ENCODE data around the gene NCEH1.
"Not testable (repeated sequence)": the region's sequence is repeated elsewhere in the genome, so short reads cannot be mapped to it uniquely, and the experiment has no call there.

Gene NCEH1

GRCh38 chr3:172710664-172711453 lies at the start of gene NCEH1:
Gene NCEH1, minus strand, starts transcription at chr3:172711067. Its CDS starts 83 bp downstream, at chr3:172710984.
- peak; percentile 98 for DNase-seq

- DNase-seq: not testable (repeated sequence)
Measured at GRCh38 chr3:172760416-172760815, 49.5 kb upstream of the NCEH1 start.

- no peak for DNase-seq
Measured at GRCh38 chr3:172753125-172753524, 42.3 kb upstream of the NCEH1 start.

GRCh38 chr3:172752651-172753050 lies 41.8 kb upstream of the NCEH1 start:
- no peak for DNase-seq

GRCh38 chr3:172751175-172751704 lies 40.4 kb upstream of the NCEH1 start:
- peak; percentile 30 for DNase-seq

GRCh38 chr3:172750368-172751174 lies 39.7 kb upstream of the NCEH1 start, which contains the start of gene ECT2:
Gene ECT2, plus strand, starts transcription at chr3:172750726. Its CDS starts 3,805 bp downstream, at chr3:172754531.
- peak; percentile 100 for DNase-seq

- no peak for DNase-seq
Measured at GRCh38 chr3:172750069-172750367, 39.2 kb upstream of the NCEH1 start.

- peak; percentile 98 for DNase-seq
Measured at GRCh38 chr3:172749230-172749965, 38.5 kb upstream of the NCEH1 start.

GRCh38 chr3:172746475-172746874 lies 35.6 kb upstream of the NCEH1 start:
- DNase-seq: peak; percentile 6

GRCh38 chr3:172739462-172739861 lies 28.6 kb upstream of the NCEH1 start:
- no peak for DNase-seq

- no peak for DNase-seq
Measured at GRCh38 chr3:172735014-172735413, 24.1 kb upstream of the NCEH1 start.

GRCh38 chr3:172726380-172726779 lies 15.5 kb upstream of the NCEH1 start:
- DNase-seq: no peak

GRCh38 chr3:172722536-172723040 lies 11.7 kb upstream of the NCEH1 start:
- DNase-seq: not testable (repeated sequence)

GRCh38 chr3:172717493-172718088 lies 6.7 kb upstream of the NCEH1 start:
- DNase-seq: no peak

- no peak for DNase-seq
Measured at GRCh38 chr3:172716476-172716875, 5.6 kb upstream of the NCEH1 start.

- no peak for DNase-seq
Measured at GRCh38 chr3:172713316-172713715, 2.4 kb upstream of the NCEH1 start.

GRCh38 chr3:172711454-172711795 lies 558 bp upstream of the NCEH1 start:
- DNase-seq: no peak

GRCh38 chr3:172709774-172710663 lies 848 bp downstream of the NCEH1 start:
- DNase-seq: no peak

- no peak for DNase-seq
Measured at GRCh38 chr3:172708921-172709773, 1.7 kb downstream of the NCEH1 start.

- no peak for DNase-seq
Measured at GRCh38 chr3:172707967-172708366, 2.9 kb downstream of the NCEH1 start.

- DNase-seq: no peak
Measured at GRCh38 chr3:172707030-172707429, 3.8 kb downstream of the NCEH1 start.

Data from kidney glomerular epithelial cell (primary cell).